Nephron progenitor cell (in vitro differentiated cells): Measurements from ENCODE around the gene WDR93.
A peak's percentile ranks its signal among the peaks of the same experiment; 100 is the strongest.

ENCODE experiments used
- DNase-seq: peaks from one replicate; pipeline ENCODE4 v3.0.0; 2021
- H3K27ac Mint-ChIP-seq: 2 replicates; pipeline ENCODE4 v1.8.0; 2021; ENCODE audit warnings: mild to moderate bottlenecking, moderate library complexity, mixed read lengths
- H3K27me3 Mint-ChIP-seq: 2 replicates; pipeline ENCODE4 v1.8.0; 2021; ENCODE audit warnings: mild to moderate bottlenecking, low read depth, mixed read lengths; ENCODE audit not compliant: poor library complexity
- H3K36me3 Mint-ChIP-seq: 2 replicates; pipeline ENCODE4 v1.8.0; 2021; ENCODE audit warnings: low read depth, mixed read lengths
- H3K4me1 Mint-ChIP-seq: 2 replicates; pipeline ENCODE4 v1.8.0; 2021; ENCODE audit warnings: mixed read lengths
- H3K4me3 Mint-ChIP-seq: 2 replicates; pipeline ENCODE4 v1.8.0; 2021; ENCODE audit warnings: mild to moderate bottlenecking, moderate library complexity, mixed read lengths
- H3K9me3 Mint-ChIP-seq: 2 replicates; pipeline ENCODE4 v1.8.0; 2021; ENCODE audit warnings: mild to moderate bottlenecking, moderate library complexity, mixed read lengths
- TF ChIP-seq, protein P1 (sequence below): fragments of 200-600 bp; sonication (generic); IDR thresholded peaks from 2 replicates; pipeline ENCODE4 v1.5.0; 2021; ENCODE audit warnings: antibody characterized with exemption

WDR93 gene

DNA sequence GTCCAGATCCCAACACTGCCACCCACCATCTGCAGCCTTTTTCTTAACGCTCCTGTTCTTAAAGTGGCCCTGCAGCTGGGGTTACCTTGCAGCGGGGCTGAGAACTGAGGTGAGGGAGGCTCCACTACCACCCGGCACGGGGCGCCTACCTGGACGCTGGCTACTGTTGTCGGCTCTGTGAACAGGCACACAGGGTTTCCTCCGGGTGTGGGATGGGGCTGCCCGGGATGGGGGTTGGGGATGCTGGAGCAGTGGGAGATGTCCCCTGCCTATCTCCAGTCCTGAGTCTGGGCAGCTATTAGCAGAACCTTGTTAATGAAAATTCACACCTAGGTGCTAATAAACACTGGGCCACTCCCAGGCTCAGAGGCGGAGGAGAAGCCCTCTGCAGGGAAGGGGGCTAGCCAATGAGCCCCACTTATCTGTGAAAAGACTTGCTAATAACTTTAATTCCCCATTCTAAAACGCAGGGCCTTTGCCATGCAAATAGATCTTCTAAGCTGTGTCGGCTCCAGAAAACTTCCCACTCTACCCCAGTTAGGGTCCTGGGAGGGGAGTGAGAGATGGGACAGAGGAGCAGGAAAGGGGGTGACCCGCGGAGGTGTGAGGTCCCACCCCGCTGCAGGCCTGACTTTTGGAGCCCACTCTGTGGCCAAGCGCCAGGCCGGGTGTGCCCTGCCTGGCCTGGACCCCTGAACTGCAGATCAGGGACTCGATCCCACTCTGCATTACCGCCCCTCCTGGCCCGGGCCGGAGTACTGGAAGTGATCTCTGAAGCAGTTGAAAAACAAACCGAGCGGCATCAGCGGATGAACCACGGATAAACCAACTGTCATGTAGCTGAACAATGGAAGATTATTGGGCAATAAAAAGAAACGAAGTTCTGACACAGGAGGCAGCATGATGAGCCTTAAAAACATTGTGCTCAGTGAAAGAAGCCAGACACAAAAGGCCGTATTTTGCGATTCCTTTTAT lies 57.4 kb downstream of the WDR93 start:
- TF ChIP-seq, protein P1, sequence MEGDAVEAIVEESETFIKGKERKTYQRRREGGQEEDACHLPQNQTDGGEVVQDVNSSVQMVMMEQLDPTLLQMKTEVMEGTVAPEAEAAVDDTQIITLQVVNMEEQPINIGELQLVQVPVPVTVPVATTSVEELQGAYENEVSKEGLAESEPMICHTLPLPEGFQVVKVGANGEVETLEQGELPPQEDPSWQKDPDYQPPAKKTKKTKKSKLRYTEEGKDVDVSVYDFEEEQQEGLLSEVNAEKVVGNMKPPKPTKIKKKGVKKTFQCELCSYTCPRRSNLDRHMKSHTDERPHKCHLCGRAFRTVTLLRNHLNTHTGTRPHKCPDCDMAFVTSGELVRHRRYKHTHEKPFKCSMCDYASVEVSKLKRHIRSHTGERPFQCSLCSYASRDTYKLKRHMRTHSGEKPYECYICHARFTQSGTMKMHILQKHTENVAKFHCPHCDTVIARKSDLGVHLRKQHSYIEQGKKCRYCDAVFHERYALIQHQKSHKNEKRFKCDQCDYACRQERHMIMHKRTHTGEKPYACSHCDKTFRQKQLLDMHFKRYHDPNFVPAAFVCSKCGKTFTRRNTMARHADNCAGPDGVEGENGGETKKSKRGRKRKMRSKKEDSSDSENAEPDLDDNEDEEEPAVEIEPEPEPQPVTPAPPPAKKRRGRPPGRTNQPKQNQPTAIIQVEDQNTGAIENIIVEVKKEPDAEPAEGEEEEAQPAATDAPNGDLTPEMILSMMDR = no peak
- Mint-ChIP-seq H3K36me3 (no peaks in the 10 kb centered on the region), H3K27me3 (peaks cover 11% of the 10 kb centered on the region), H3K9me3 (no peaks in the 10 kb centered on the region), H3K27ac (no peak overlapping the region), H3K4me1 (peaks cover 20% of the 10 kb centered on the region), H3K4me3 (peak overlapping the region; percentile 72)
- no peak for DNase-seq

DNA sequence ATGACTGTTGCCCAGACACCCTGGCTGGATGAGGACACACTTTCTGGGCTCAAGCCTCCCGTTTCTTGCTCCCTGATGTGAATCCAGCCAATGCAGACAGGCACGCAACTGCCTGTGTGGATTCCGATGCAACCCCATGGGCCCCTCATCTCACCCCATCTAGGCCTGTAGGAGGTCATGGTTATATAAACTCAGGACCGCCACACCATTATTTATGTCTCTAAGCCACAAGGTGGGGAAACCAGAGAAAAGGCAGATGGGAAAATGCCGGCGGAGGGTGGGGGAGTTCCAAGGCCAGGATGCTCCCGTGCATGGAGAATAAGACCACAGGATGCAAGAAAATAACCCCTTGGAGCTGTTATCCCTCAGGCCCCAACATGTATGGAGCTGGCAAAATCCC lies 58.4 kb downstream of the WDR93 start:
- peaks cover 20% of the 10 kb centered on the region for H3K4me1 Mint-ChIP-seq
- TF ChIP-seq, protein P1 = no peak
- no peaks in the 10 kb centered on the region for H3K36me3 Mint-ChIP-seq
- no peaks in the 10 kb centered on the region for H3K9me3 Mint-ChIP-seq
- no peak overlapping the region for H3K27ac Mint-ChIP-seq
- H3K4me3 Mint-ChIP-seq = peak overlapping the region; percentile 72
- H3K27me3 Mint-ChIP-seq = peaks cover 19% of the 10 kb centered on the region
- DNase-seq = no peak

DNA sequence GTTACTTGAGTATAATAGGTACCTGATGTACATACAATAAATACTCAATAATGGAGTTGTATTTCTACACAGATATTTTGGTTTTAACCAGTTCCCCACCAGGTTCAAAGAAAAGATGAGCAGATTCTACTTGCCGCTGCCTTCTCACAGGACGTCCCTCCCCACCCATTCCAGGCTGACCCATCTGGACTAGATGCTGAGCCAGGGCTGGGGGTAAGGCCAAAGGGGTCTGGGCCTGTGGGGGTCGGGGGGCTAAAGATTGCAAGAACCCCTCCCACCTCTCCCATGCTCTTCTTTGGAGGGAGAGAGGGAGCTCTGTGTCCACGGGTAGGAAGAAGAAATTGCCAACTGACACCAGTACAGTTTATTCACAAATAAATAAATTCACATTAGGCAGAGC lies 58.9 kb downstream of the WDR93 start:
- no peak for DNase-seq
- TF ChIP-seq, protein P1 = no peak
- Mint-ChIP-seq H3K4me3 (peak overlapping the region; percentile 72), H3K36me3 (no peaks in the 10 kb centered on the region), H3K4me1 (peaks cover 20% of the 10 kb centered on the region), H3K9me3 (no peaks in the 10 kb centered on the region), H3K27me3 (peaks cover 24% of the 10 kb centered on the region), H3K27ac (no peak overlapping the region)

DNA sequence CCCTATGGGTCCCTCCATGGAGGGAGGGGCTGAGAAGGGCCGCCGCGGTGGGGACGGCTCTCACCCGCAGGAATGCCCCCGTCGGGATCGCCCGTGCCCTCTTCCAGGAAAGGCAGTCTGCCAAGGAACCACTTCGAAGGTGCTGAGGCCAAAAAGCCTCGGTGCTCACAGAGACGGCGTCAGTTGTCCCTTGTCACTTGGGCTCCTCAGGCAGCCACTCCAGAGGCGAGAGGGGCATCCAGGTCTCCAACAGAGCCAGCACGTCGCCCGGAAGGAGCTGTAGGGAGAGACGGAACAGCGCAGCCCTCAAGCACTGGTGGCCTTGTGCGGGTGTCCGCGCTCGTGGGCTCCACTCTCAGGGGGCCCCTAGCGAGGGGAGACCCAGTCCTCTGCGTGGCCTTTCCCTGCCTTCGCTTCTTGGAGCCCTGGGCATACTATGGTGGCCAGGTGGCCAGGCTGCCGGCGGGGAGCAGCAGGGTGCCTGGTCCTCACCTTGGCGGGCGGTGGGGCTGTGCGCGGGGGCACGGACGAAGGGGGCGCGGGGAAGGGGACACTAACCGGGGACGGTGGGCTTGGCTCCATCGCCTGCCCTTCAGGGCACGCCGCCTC lies 59.4 kb downstream of the WDR93 start:
- Mint-ChIP-seq H3K4me1 (peaks cover 20% of the 10 kb centered on the region), H3K36me3 (no peaks in the 10 kb centered on the region), H3K27ac (no peak overlapping the region), H3K9me3 (no peaks in the 10 kb centered on the region), H3K4me3 (peak overlapping the region; percentile 72), H3K27me3 (peaks cover 28% of the 10 kb centered on the region)
- TF ChIP-seq, protein P1 = no peak
- DNase-seq = no peak

DNA sequence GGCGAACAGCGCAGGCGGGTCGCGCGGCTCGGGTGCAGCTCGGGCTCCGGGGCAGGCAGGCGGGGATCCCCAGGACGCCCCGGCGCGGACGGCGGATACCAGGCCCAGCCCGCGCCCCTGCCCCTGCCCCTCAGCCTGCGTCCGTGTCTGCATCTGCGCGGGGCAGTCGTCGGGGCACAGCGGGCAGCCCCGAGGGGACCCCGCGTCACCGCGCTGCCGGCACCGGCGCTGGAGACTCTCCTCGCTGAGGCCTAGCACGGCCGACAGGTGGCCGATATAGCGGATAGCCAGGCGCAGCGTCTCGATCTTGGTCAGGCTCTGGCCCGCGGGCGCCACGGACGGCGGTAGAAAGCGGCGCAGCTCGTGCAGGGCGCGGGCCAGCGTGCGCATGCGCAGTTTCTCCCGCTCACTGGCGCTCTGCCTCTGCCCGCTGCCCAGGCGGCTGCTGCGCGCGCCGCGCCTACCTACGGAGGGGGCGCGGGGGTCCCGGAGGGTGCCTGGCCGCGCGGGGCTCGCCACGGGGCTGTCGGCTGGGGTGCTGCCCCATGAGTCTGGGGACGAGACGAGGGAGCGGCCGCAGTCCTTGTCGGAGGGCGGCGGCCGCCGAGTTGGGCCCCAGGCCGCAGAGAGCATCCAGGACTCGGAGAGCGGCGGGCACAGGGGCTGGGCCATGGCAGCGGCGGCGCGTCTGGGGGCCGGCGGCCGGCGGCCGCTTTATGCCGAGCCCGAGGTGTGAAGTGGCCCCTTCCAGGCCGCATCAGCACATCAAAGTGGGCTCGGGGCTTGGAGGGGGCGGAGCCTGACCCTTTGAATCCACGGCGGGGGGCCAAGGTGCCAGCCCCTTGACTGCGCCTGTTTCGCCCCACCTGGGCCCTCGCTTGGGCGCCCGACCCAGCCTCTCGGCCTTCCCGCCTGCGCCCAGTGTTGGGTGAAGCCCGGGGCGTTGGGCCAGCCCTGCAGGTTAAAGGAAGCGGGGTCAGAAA lies 60.2 kb downstream of the WDR93 start, which contains the start of gene MESP1:
TSS of gene MESP1 (minus strand) at position 690 of the 983 bp plus-strand sequence. CDS start at position 672, 18 bp downstream.
- TF ChIP-seq, protein P1 = peak; percentile 65
- H3K27ac Mint-ChIP-seq = no peak within 1 kb of the TSS
- H3K27me3 Mint-ChIP-seq = peaks cover 34% of the 10 kb centered on the region
- H3K4me3 Mint-ChIP-seq = peak within 1 kb of the TSS; percentile 72
- no peaks in the 10 kb centered on the region for H3K9me3 Mint-ChIP-seq
- peak; percentile 95 for DNase-seq
- H3K36me3 Mint-ChIP-seq = no peaks in the 10 kb centered on the region
- H3K4me1 Mint-ChIP-seq = peaks cover 20% of the 10 kb centered on the region
